HL-60 (cell line): ENCODE data around the gene CACNA1C.

Source experiments
- DNase-seq, 2 experiments: peaks; one replicate each; pipeline ENCODE4 v3.0.0-alpha.2; 2010 to 2020; ENCODE audit warnings: low read depth in 1 of 2, low spot score in 1 of 2
- H3K27ac ChIP-seq: fragments of 250-450 bp; sonication (Bioruptor Pico); replicated peaks from 2 replicates; pipeline ENCODE4 v1.5.1; 2020; ENCODE audit warnings: mild to moderate bottlenecking, moderate library complexity
- H3K27me3 ChIP-seq: fragments of 250-450 bp; sonication (Bioruptor Pico); 2 replicates; pipeline ENCODE4 v1.5.1; 2021; ENCODE audit warnings: mild to moderate bottlenecking, moderate library complexity; ENCODE audit not compliant: insufficient read depth, poor library complexity, severe bottlenecking
- H3K4me3 ChIP-seq: replicated peaks from 2 replicates; pipeline ENCODE4 v1.5.1; 2011; ENCODE audit warnings: mild to moderate bottlenecking, control low read depth, low read length; ENCODE audit not compliant: insufficient read depth
- GABPA ChIP-seq: IDR thresholded peaks from 2 replicates; pipeline ENCODE4 v1.6.1; 2012; ENCODE audit warnings: low read depth
- POLR2AphosphoS5 ChIP-seq: IDR thresholded peaks from 2 replicates; pipeline ENCODE4 v1.6.1; 2012; ENCODE audit warnings: low read depth
- SPI1 ChIP-seq: IDR thresholded peaks from 2 replicates; pipeline ENCODE4 v1.6.1; 2012; ENCODE audit warnings: low read depth, mild to moderate bottlenecking, borderline replicate concordance
- TF ChIP-seq, protein P1 (sequence below): IDR thresholded peaks from one replicate; pipeline ENCODE4 v1.5.1; 2011; ENCODE audit warnings: low read length, control low read depth, inconsistent platforms; ENCODE audit not compliant: insufficient read depth
- TF ChIP-seq, protein P2 (sequence below): IDR thresholded peaks from 2 replicates; pipeline ENCODE4 v1.6.1; 2012; ENCODE audit warnings: low read depth; ENCODE audit not compliant: insufficient replicate concordance

Gene CACNA1C

DNA sequence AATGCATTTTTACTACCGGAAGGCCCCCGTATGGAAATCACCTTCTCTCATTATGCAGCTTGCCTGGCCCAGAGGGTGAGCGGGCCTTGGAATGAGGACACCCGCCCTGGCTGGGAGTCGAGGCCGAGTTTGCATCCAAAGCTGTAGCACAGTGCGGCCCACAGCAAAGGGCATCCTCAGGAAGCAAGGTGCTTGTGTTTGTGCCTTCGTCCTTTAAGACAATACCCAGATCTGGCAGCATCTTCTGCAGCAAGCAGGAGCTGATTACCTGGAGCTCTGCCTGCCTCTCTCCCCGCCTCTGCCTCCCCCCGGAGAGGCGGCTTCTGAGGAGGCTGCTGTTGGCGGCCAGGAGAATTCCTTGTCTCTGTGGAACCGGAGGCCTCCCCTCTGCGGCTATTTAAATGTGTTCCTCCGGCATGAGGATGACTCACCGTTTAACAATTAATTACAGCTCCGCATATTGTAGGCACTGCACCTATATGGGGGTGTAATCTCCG, 145.3 kb downstream of the CACNA1C start:
- no peak overlapping the region for H3K27ac ChIP-seq
- TF ChIP-seq, protein P1, sequence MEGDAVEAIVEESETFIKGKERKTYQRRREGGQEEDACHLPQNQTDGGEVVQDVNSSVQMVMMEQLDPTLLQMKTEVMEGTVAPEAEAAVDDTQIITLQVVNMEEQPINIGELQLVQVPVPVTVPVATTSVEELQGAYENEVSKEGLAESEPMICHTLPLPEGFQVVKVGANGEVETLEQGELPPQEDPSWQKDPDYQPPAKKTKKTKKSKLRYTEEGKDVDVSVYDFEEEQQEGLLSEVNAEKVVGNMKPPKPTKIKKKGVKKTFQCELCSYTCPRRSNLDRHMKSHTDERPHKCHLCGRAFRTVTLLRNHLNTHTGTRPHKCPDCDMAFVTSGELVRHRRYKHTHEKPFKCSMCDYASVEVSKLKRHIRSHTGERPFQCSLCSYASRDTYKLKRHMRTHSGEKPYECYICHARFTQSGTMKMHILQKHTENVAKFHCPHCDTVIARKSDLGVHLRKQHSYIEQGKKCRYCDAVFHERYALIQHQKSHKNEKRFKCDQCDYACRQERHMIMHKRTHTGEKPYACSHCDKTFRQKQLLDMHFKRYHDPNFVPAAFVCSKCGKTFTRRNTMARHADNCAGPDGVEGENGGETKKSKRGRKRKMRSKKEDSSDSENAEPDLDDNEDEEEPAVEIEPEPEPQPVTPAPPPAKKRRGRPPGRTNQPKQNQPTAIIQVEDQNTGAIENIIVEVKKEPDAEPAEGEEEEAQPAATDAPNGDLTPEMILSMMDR: no peak
- TF ChIP-seq POLR2AphosphoS5: no peak
- TF ChIP-seq, protein P2, sequence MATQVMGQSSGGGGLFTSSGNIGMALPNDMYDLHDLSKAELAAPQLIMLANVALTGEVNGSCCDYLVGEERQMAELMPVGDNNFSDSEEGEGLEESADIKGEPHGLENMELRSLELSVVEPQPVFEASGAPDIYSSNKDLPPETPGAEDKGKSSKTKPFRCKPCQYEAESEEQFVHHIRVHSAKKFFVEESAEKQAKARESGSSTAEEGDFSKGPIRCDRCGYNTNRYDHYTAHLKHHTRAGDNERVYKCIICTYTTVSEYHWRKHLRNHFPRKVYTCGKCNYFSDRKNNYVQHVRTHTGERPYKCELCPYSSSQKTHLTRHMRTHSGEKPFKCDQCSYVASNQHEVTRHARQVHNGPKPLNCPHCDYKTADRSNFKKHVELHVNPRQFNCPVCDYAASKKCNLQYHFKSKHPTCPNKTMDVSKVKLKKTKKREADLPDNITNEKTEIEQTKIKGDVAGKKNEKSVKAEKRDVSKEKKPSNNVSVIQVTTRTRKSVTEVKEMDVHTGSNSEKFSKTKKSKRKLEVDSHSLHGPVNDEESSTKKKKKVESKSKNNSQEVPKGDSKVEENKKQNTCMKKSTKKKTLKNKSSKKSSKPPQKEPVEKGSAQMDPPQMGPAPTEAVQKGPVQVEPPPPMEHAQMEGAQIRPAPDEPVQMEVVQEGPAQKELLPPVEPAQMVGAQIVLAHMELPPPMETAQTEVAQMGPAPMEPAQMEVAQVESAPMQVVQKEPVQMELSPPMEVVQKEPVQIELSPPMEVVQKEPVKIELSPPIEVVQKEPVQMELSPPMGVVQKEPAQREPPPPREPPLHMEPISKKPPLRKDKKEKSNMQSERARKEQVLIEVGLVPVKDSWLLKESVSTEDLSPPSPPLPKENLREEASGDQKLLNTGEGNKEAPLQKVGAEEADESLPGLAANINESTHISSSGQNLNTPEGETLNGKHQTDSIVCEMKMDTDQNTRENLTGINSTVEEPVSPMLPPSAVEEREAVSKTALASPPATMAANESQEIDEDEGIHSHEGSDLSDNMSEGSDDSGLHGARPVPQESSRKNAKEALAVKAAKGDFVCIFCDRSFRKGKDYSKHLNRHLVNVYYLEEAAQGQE: no peak
- no peak for TF ChIP-seq GABPA
- TF ChIP-seq SPI1: no peak

DNA sequence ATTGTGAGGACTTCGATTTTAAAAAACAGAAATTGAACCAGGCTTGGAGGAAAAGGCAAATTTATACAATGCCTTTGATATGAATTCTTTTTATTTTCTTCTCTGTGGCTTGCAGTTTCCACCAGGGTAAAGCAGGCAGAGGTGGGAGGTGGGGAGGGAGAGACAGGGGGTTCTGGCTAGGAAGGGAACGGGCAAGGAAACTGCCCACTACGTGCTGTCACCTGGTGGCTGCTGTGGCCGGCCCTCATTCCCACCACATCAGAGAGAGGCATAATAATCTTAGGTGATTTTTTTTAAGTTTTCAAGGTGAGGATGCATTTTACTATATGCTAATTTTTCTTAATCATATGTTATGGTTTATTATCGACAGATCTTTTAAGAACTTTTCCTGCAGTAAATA, 145.8 kb downstream of the CACNA1C start:
- DNase-seq: no peak
- TF ChIP-seq, protein P1: no peak
- no peak for TF ChIP-seq GABPA
- TF ChIP-seq, protein P2: no peak
- no peak for TF ChIP-seq SPI1
- no peak for TF ChIP-seq POLR2AphosphoS5
- Histone ChIP-seq H3K27me3 (no peaks in the 10 kb centered on the region), H3K27ac (no peak overlapping the region), H3K4me3 (no peak overlapping the region)

More for the DNA sequence above, 145.3 kb downstream of the CACNA1C start:
- no peak for DNase-seq
- H3K27me3 ChIP-seq: no peaks in the 10 kb centered on the region
- no peak overlapping the region for H3K4me3 ChIP-seq

DNA sequence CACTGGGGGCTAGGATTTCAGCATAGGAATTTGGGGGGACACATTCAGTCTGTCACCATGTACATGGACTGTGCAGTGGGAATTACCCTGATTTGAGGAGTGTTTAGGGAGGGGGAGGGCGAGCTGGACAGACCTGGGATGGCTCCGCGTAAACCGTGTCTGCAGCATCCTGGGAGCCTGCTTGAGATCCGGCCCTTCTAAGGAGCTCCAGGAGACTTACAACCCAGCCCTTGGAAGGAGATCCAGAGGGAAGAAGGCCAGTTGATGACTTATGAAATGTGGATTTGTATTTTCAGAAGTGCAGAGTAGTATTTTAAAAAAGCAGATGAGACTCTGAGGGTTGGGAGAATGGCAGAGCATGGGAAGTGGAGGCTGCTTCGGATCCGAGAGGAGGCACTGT, 153.2 kb downstream of the CACNA1C start:
- TF ChIP-seq SPI1 (no peak), GABPA (no peak), POLR2AphosphoS5 (no peak)
- TF ChIP-seq, protein P2: no peak
- TF ChIP-seq, protein P1: no peak
- Histone ChIP-seq H3K4me3 (no peak overlapping the region), H3K27me3 (no peaks in the 10 kb centered on the region), H3K27ac (no peak overlapping the region)
- DNase-seq: no peak
